H1 (cell line): ENCODE data around the gene CASS4. TPM values are rescaled to one million over a fixed set of nuclear protein-coding genes. Genes with fewer than 3 reads are reported as not detected.

Experiments used
- CTCF ChIA-PET: fragments of 300-600 bp; sonication (Branson Sonifier 250); formaldehyde crosslinking; loops from one replicate; lab custom pipeline; 2021; ENCODE audit not compliant: partially characterized antibody; lab: Charles Lee
- POLR2A ChIA-PET: fragments of 300-600 bp; sonication (Branson Sonifier 250); formaldehyde crosslinking; loops from one replicate; lab custom pipeline; 2021; ENCODE audit warnings: inconsistent platforms; ENCODE audit not compliant: partially characterized antibody; lab: Charles Lee
- DNase-seq, 2 experiments: peaks; one replicate each; pipeline versions ENCODE4 v3.0.0 to v3.0.0-alpha.2; 2010 to 2022; ENCODE audit warnings: low spot score in 2 of 2, low read depth in 1 of 2, mixed read lengths in 1 of 2
- FAIRE-seq: peaks from 2 replicates; lab custom pipeline; 2011; peaks lifted over from hg19 to GRCh38; lab: Jason Lieb, UNC
- H2AFZ ChIP-seq: 2 replicates; pipeline ENCODE4 v1.8.1; 2012; ENCODE audit warnings: low read length, inconsistent platforms
- H2AK5ac ChIP-seq: 2 replicates; pipeline ENCODE4 v1.6.1; 2013; ENCODE audit warnings: low read depth, low read length
- H2BK120ac ChIP-seq: replicated peaks from 2 replicates; pipeline ENCODE3; 2013; ENCODE audit warnings: low read depth, low read length, inconsistent platforms
- H2BK12ac ChIP-seq: 2 replicates; pipeline ENCODE4 v1.6.1; 2013; ENCODE audit warnings: low read depth, low read length
- H2BK15ac ChIP-seq: 2 replicates; pipeline ENCODE4 v1.6.1; 2013; ENCODE audit warnings: low read length
- H2BK20ac ChIP-seq: 2 replicates; pipeline ENCODE4 v1.6.1; 2013; ENCODE audit warnings: low read length
- H2BK5ac ChIP-seq: 2 replicates; pipeline ENCODE4 v1.6.1; 2013; ENCODE audit warnings: low read depth, low read length
- H3K14ac ChIP-seq: 2 replicates; pipeline ENCODE4 v1.6.1; 2013; ENCODE audit warnings: inconsistent platforms; ENCODE audit not compliant: insufficient read length
- H3K18ac ChIP-seq: 2 replicates; pipeline ENCODE4 v1.6.1; 2013; ENCODE audit warnings: low read length; ENCODE audit errors: extremely low read depth
- H3K23ac ChIP-seq: 2 replicates; pipeline ENCODE4 v1.6.1; 2013; ENCODE audit warnings: inconsistent platforms; ENCODE audit not compliant: insufficient read length
- H3K23me2 ChIP-seq: 2 replicates; pipeline ENCODE4 v1.6.1; 2013; ENCODE audit warnings: low read depth, low read length
- H3K27ac ChIP-seq: 2 replicates; pipeline ENCODE4 v1.6.1; 2011; ENCODE audit warnings: low read depth, low read length, inconsistent platforms
- H3K27me3 ChIP-seq, 4 experiments: replicated peaks in 1 of 4; 1 replicate in 1 of 4; 2 replicates in 3 of 4; pipeline versions ENCODE4 v1.6.1 to v1.8.1; 2011 to 2013; ENCODE audit warnings: low read length in 3 of 4, mild to moderate bottlenecking in 3 of 4, inconsistent platforms in 2 of 4, mixed read lengths in 2 of 4, moderate library complexity in 1 of 4; ENCODE audit not compliant: control insufficient read depth in 3 of 4, insufficient read depth in 3 of 4; ENCODE audit errors: extremely low read depth in 1 of 4
- H3K36me3 ChIP-seq, 4 experiments: 2 replicates each; pipeline versions ENCODE4 v1.6.1 to v1.8.1; 2011 to 2013; ENCODE audit warnings: mild to moderate bottlenecking in 4 of 4, low read length in 3 of 4, moderate library complexity in 2 of 4, control low read depth in 1 of 4, inconsistent platforms in 1 of 4; ENCODE audit not compliant: insufficient read depth in 4 of 4, control insufficient read depth in 2 of 4
- H3K4ac ChIP-seq: replicated peaks from 2 replicates; pipeline ENCODE3; 2013; ENCODE audit warnings: low read length, low read depth, mixed read lengths, inconsistent platforms; ENCODE audit not compliant: insufficient read length
- H3K4me1 ChIP-seq, 4 experiments: replicated peaks in 1 of 4; 1 replicate in 1 of 4; 2 replicates in 3 of 4; pipeline versions ENCODE4 v1.6.1 to v1.8.1; 2011 to 2013; ENCODE audit warnings: low read length in 3 of 4, inconsistent platforms in 2 of 4, mixed read lengths in 1 of 4; ENCODE audit not compliant: insufficient read depth in 4 of 4, control insufficient read depth in 3 of 4
- H3K4me2 ChIP-seq, 2 experiments: 2 replicates each; pipeline versions ENCODE4 v1.6.1 to v1.8.1; 2011 to 2013; ENCODE audit warnings: low read depth in 2 of 2, low read length in 2 of 2, control low read depth in 1 of 2, inconsistent platforms in 1 of 2, mild to moderate bottlenecking in 1 of 2; ENCODE audit not compliant: insufficient read depth in 1 of 2
- H3K4me3 ChIP-seq, 4 experiments: fragments of 200-600, 300-600 bp in 1 of 4; sonication (generic), shearing (Covaris generic), sonication (Bioruptor Twin) in 1 of 4; 2 replicates each; pipeline versions ENCODE4 v1.5.1 to v1.8.1; 2011 to 2016; ENCODE audit warnings: low read length in 4 of 4, low read depth in 3 of 4, control low read depth in 2 of 4, inconsistent platforms in 2 of 4, mild to moderate bottlenecking in 2 of 4, mixed read lengths in 1 of 4, moderate library complexity in 1 of 4; ENCODE audit not compliant: insufficient read depth in 2 of 4; ENCODE audit errors: extremely low read depth in 1 of 4
- H3K56ac ChIP-seq: replicated peaks from 2 replicates; pipeline ENCODE3; 2013; ENCODE audit warnings: low read depth, mild to moderate bottlenecking, mixed read lengths, low read length, inconsistent platforms; ENCODE audit not compliant: insufficient read length
- H3K79me1 ChIP-seq: 2 replicates; pipeline ENCODE4 v1.6.1; 2013; ENCODE audit warnings: low read depth, low read length, control low read depth
- H3K79me2 ChIP-seq, 2 experiments: 2 replicates each; pipeline versions ENCODE4 v1.6.1 to v1.8.1; 2012 to 2013; ENCODE audit warnings: low read length in 2 of 2, mild to moderate bottlenecking in 2 of 2, inconsistent platforms in 1 of 2; ENCODE audit not compliant: insufficient read depth in 2 of 2, control insufficient read depth in 1 of 2
- H3K9ac ChIP-seq, 4 experiments: replicated peaks in 1 of 4; 1 replicate in 1 of 4; 2 replicates in 3 of 4; pipeline versions ENCODE4 v1.6.1 to v1.8.1; 2011 to 2013; ENCODE audit warnings: low read depth in 3 of 4, low read length in 3 of 4, control low read depth in 2 of 4, mild to moderate bottlenecking in 2 of 4, moderate library complexity in 2 of 4, inconsistent platforms in 1 of 4; ENCODE audit errors: extremely low read depth in 1 of 4
- H3K9me3 ChIP-seq, 2 experiments: 2 replicates each; pipeline versions ENCODE4 v1.6.1 to v1.8.1; 2012 to 2013; ENCODE audit warnings: mild to moderate bottlenecking in 2 of 2, moderate library complexity in 2 of 2, control low read depth in 1 of 2, inconsistent platforms in 1 of 2, low read depth in 1 of 2, low read length in 1 of 2, mixed read lengths in 1 of 2; ENCODE audit not compliant: insufficient read depth in 2 of 2
- H4K20me1 ChIP-seq, 2 experiments: replicated peaks in 1 of 2; 2 replicates each; pipeline versions ENCODE3 to v1.8.1; 2011 to 2013; ENCODE audit warnings: inconsistent platforms in 2 of 2, low read length in 2 of 2, mild to moderate bottlenecking in 1 of 2; ENCODE audit not compliant: insufficient read depth in 2 of 2, control insufficient read depth in 1 of 2
- H4K5ac ChIP-seq: 2 replicates; pipeline ENCODE4 v1.6.1; 2013; ENCODE audit warnings: low read length, low read depth, mixed read lengths, inconsistent platforms; ENCODE audit not compliant: insufficient read length
- H4K8ac ChIP-seq: 2 replicates; pipeline ENCODE4 v1.8.0; 2013; ENCODE audit warnings: mild to moderate bottlenecking, moderate library complexity, low read length, inconsistent platforms; ENCODE audit not compliant: insufficient read depth; ENCODE audit errors: extremely low read depth
- H4K91ac ChIP-seq: replicated peaks from 2 replicates; pipeline ENCODE3; 2013; ENCODE audit warnings: low read length, mixed read lengths, inconsistent platforms; ENCODE audit not compliant: insufficient read length
- CBX5 ChIP-seq: fragments of 300-800, 300-1000 bp; sonication (generic); IDR thresholded peaks from 2 replicates; pipeline ENCODE4 v1.7.1; 2016; ENCODE audit warnings: antibody characterized with exemption, low read length, low read depth
- CREB1 ChIP-seq: IDR thresholded peaks from 2 replicates; pipeline ENCODE4 v1.6.1; 2012; ENCODE audit warnings: inconsistent platforms
- HDAC6 ChIP-seq: IDR thresholded peaks from one replicate; pipeline ENCODE4 v1.7.1; 2012; ENCODE audit warnings: low read depth, mild to moderate bottlenecking, inconsistent platforms, low read length, moderate library complexity
- JUN ChIP-seq: IDR thresholded peaks from 2 replicates; pipeline ENCODE4 v1.6.1; 2011; ENCODE audit warnings: low read depth, mild to moderate bottlenecking, improper control_type of control experiment, low read length
- MAFK ChIP-seq: IDR thresholded peaks from 2 replicates; pipeline ENCODE4 v1.6.1; 2012; ENCODE audit warnings: low read depth, mild to moderate bottlenecking, improper control_type of control experiment, low read length
- NANOG ChIP-seq: IDR thresholded peaks from 2 replicates; pipeline ENCODE4 v1.6.1; 2011; ENCODE audit warnings: low read length, low read depth, mild to moderate bottlenecking, inconsistent platforms; ENCODE audit not compliant: insufficient read depth, poor library complexity, severe bottlenecking
- RAD21 ChIP-seq, 2 experiments: IDR thresholded peaks in 1 of 2; conservative IDR thresholded peaks in 1 of 2; 2 replicates each; pipeline ENCODE4 v1.6.1; 2011; ENCODE audit warnings: low read depth in 2 of 2, low read length in 2 of 2, improper control_type of control experiment in 1 of 2, inconsistent platforms in 1 of 2, mild to moderate bottlenecking in 1 of 2, moderate library complexity in 1 of 2
- RBBP5 ChIP-seq: IDR thresholded peaks from 2 replicates; pipeline ENCODE4 v1.7.1; 2012; ENCODE audit warnings: low read depth, mild to moderate bottlenecking, inconsistent platforms, low read length, moderate library complexity, borderline replicate concordance
- RXRA ChIP-seq: IDR thresholded peaks from 2 replicates; pipeline ENCODE4 v1.6.1; 2011; ENCODE audit warnings: low read depth, mild to moderate bottlenecking, low read length, moderate library complexity; ENCODE audit not compliant: insufficient read depth
- SIRT6 ChIP-seq: IDR thresholded peaks from one replicate; pipeline ENCODE4 v1.7.1; 2012; ENCODE audit warnings: low read length, inconsistent platforms
- SP1 ChIP-seq: IDR thresholded peaks from 2 replicates; pipeline ENCODE4 v1.6.1; 2011; ENCODE audit warnings: low read depth, low read length
- TEAD4 ChIP-seq: IDR thresholded peaks from 2 replicates; pipeline ENCODE4 v1.6.1; 2012; ENCODE audit warnings: low read depth, low read length, inconsistent platforms, mixed read lengths
- YY1 ChIP-seq: IDR thresholded peaks from 2 replicates; pipeline ENCODE4 v1.6.1; 2011; ENCODE audit warnings: low read depth, mild to moderate bottlenecking, low read length
- WGBS, 2 experiments: shearing (Covaris generic) in 1 of 2; methylation state at CpG; one replicate each; pipeline versions ENCODE4 v1.1.6 to v1.1.7; 2013 to 2015; ENCODE audit warnings: low lambda C conversion rate in 2 of 2, mixed read lengths in 2 of 2, inconsistent platforms in 1 of 2, low coverage in 1 of 2, missing lambda C conversion rate in 1 of 2; ENCODE audit not compliant: insufficient replicate concordance in 2 of 2, insufficient coverage in 1 of 2, insufficient read length in 1 of 2; ENCODE audit errors: extremely low coverage in 1 of 2, missing lambda C conversion rate in 1 of 2; 5-methylcytosine and 5-hydroxymethylcytosine counted together
- polyA plus RNA-seq, 7 experiments: library from polyadenylated mRNA; depleted of rRNA in 3 of 7; stranded (reverse) in 5 of 7; unstranded in 2 of 7; fragments of >200 nt in 5 of 7; fragments of 200-250 nt in 2 of 7; gene quantifications; 1 replicate in 5 of 7; 2 replicates in 1 of 7; 4 replicates in 1 of 7; pipeline versions ENCODE4 v1.2.1 to v1.2.3, GENCODE V29; 2011 to 2013; ENCODE audit warnings: missing spikeins in 2 of 7, mixed read lengths in 2 of 7
- total RNA-seq: library from RNA; stranded (reverse); fragmentation: NEBNext Ultra II Directional; extraction: Animal tissue kit (Norgen Biotek cat#: 25700); gene quantifications from 2 replicates; pipeline ENCODE4 v1.2.1, GENCODE V29; 2021

The CASS4 gene
- total and polyA plus RNA-seq, 2 of the 8 experiments (the other 6 are each of a cell fraction or from before 2014, with no cell fraction given), result not detected

DNA sequence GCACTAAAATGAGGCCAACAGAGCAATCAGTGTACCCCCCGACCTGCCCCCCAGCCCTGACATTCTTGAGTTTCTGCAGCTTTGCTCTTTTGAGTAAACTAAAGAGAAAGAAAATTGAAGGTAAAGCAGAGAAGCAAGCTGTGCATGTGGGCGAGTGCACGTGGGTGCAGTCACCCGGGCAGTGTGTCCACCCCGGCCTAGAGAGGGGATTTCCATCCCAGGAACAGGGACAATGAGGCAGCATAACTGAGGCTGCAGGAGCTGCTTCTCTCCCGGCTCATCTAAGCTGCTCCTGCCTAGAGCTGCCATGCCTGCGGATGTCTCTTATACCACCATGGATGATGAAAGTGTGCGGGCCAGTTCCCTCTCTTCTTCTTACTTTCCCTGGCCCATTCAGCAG lies 16.8 kb downstream of the CASS4 start:
- CTCF ChIA-PET, result interaction anchor here (0.6 to 2.0 kb wide), 4 partner anchors 75 to 171 kb away, joined by 3 to 6 read pairs (median 4); no protein-coding TSS in a partner anchor
- no peak for FAIRE-seq
- TF ChIP-seq SIRT6, result no peak
- TF ChIP-seq JUN, result no peak
- no peak for TF ChIP-seq NANOG
- no peak for TF ChIP-seq CBX5
- TF ChIP-seq CREB1, result no peak
- no peak for TF ChIP-seq RBBP5
- TF ChIP-seq TEAD4, result no peak
- no peak for TF ChIP-seq RXRA
- no peak for TF ChIP-seq MAFK
- TF ChIP-seq SP1, result no peak
- no peak for TF ChIP-seq RAD21 (IDR thresholded peaks at IDR 0.05 in 1 of 2, conservative IDR thresholded peaks at IDR 0.05 in 1 of 2; ENCODE audit: low read depth in 2 of 2, low read length in 2 of 2)
- no peak for TF ChIP-seq HDAC6
- TF ChIP-seq YY1, result no peak

More for the DNA sequence above, 16.8 kb downstream of the CASS4 start:
- WGBS, 2 experiments, result 89% methylated on average over 7 of the region's 8 CpGs; no CpG with 5 or more reads in 1 of the 2 experiments
- Histone ChIP-seq H3K4ac (no peak overlapping the region), H3K9ac (no peak overlapping the region), H3K56ac (no peak overlapping the region), H2AFZ (no peak overlapping the region), H3K14ac (no peak overlapping the region), H4K5ac (no peak overlapping the region), H4K8ac (no peak overlapping the region), H3K23me2 (no peaks in the 10 kb centered on the region), H2AK5ac (no peak overlapping the region), H3K36me3 (no peaks in the 10 kb centered on the region), H3K4me1 (no peaks in the 10 kb centered on the region), H2BK15ac (no peak overlapping the region), H3K23ac (no peak overlapping the region), H4K20me1 (peaks cover 0 to 1% of the 10 kb centered on the region in 2 experiments), H2BK20ac (no peak overlapping the region), H3K4me2 (no peak overlapping the region), H3K18ac (no peak overlapping the region), H2BK5ac (no peak overlapping the region), H4K91ac (no peak overlapping the region), H3K4me3 (no peak overlapping the region), H3K79me1 (no peaks in the 10 kb centered on the region), H3K9me3 (no peaks in the 10 kb centered on the region), H3K27me3 (peaks cover 0 to 1% (median 0%) of the 10 kb centered on the region in 4 experiments; a peak in 2 of 7 replicates), H3K27ac (no peak overlapping the region), H2BK120ac (no peak overlapping the region), H2BK12ac (no peak overlapping the region), H3K79me2 (no peaks in the 10 kb centered on the region)
- DNase-seq, result no peak
- POLR2A ChIA-PET, result interaction anchor here (0.6 kb wide), 1 partner anchor 29 kb away, joined by 4 read pairs; no protein-coding TSS in a partner anchor
